Bronchial epithelial cell (primary cell): Measurements from ENCODE around the gene TBC1D22A. TPM values are rescaled to one million over a fixed set of nuclear protein-coding genes. Genes with fewer than 3 reads are reported as not detected.
"Not testable (repeated sequence)": the region's sequence is repeated elsewhere in the genome, so short reads cannot be mapped to it uniquely, and the experiment has no call there.

Experiments used
- DNase-seq: peaks from one replicate; pipeline ENCODE4 v3.0.0-alpha.2; 2010; ENCODE audit warnings: low read depth
- FAIRE-seq: peaks from 2 replicates; lab custom pipeline; 2011; peaks lifted over from hg19 to GRCh38; lab: Jason Lieb, UNC
- H3K27me3 ChIP-seq: 2 replicates; pipeline ENCODE4 v1.5.1; 2011; ENCODE audit warnings: low read length; ENCODE audit not compliant: control insufficient read depth, insufficient read depth
- H3K36me3 ChIP-seq: 2 replicates; pipeline ENCODE4 v1.5.1; 2011; ENCODE audit warnings: low read length; ENCODE audit not compliant: control insufficient read depth, insufficient read depth
- H3K4me3 ChIP-seq: 2 replicates; pipeline ENCODE4 v1.5.1; 2011; ENCODE audit warnings: mild to moderate bottlenecking, low read depth, low read length, control low read depth
- CTCF ChIP-seq: IDR thresholded peaks from 2 replicates; pipeline ENCODE4 v1.5.1; 2011; ENCODE audit warnings: mild to moderate bottlenecking, moderate library complexity, low read length, control low read depth, inconsistent platforms; ENCODE audit not compliant: insufficient read depth, severe bottlenecking
- total RNA-seq: library from RNA; depleted of rRNA; stranded (reverse); fragments of >200 nt; gene quantifications from 2 replicates; pipeline ENCODE4 v1.2.1, GENCODE V29; 2014

TBC1D22A gene
- total RNA-seq, 1 donor from 2014 or later, result 10.0 TPM

DNA sequence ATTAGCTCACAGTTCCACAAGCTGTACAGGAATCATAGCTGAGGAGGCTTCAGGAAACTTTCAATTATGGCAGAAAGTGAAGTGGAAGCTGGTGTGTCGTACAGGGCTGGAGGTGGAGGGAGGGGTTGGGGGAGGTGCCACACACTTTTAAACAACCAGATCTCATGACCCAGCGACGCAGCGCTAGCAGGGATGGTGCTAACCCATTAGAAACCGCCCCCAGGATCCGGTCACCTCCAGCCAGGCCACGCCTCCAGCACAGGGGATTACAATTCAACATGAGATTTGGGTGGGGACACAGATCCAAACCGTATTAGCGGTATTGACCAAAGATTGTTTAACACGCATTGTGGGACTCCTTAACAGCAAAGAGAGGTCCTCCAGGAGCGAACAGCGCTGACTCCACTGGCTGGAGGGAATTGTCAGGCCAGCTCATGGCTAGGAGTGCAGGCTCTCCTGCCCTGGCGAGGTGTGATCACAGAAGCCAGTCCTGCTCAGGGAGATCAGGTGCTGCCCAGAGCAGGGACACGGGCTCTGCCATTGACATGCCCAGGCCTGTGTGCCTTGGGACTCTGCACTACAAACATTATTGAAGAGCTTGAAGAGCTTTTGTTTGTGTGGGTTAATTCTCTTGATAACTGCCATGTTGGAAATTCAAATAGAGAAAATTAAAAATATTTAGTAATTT, 215.3 kb downstream of the TBC1D22A start:
- DNase-seq (peak; percentile 57), FAIRE-seq (no peak)
- H3K4me3 ChIP-seq, result no peak overlapping the region
- peaks cover 9% of the 10 kb centered on the region for H3K36me3 ChIP-seq
- no peaks in the 10 kb centered on the region for H3K27me3 ChIP-seq
- no peak for TF ChIP-seq CTCF

GRCh38 chr22:46978668-46979067, 216.2 kb downstream of the TBC1D22A start:
- not testable (repeated sequence) for DNase-seq, H3K27me3 ChIP-seq, H3K4me3 ChIP-seq, FAIRE-seq, H3K36me3 ChIP-seq

DNA sequence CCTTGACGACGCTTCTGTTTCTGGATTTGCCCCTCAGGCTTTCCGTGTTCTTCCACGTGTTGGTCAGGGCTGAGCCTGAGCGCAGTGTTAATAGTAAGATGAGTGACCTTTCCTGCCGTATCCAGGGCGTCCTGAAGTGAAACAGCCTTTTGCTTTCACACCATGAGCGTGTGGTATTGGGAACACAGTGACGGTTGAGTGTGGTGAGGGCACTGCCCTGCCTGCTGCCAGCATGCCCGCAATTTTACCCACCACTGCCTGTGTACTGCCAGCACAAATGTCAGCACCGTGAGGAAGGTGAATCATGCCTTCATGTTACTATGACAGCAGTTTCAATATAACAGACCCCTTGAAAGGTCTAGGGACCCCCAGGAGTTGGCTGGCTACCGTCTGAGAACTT, 217.1 kb downstream of the TBC1D22A start:
- no peak overlapping the region for H3K4me3 ChIP-seq
- peaks cover 5% of the 10 kb centered on the region for H3K36me3 ChIP-seq
- FAIRE-seq (peak; percentile 64), DNase-seq (no peak)
- TF ChIP-seq CTCF, result no peak
- H3K27me3 ChIP-seq, result no peaks in the 10 kb centered on the region

DNA sequence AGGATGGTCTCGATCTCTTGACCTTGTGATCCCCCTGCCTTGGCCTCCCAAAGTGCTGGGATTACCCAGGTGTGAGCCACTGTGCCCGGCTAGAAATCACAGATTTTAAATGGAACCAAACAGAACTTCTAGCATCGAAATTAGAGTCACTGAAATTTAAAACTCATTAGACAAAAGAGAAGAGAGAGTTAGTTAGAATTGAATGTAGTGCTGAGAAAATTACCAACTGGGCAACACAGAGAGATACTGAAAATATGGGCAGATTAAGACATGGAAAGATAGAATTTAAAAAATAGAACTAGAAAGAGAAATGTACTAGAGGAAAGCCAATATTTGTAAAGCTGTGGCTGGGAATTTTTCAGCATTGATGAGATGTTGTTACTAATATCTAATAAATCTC, 217.9 kb downstream of the TBC1D22A start:
- Histone ChIP-seq H3K36me3 (peaks cover 2% of the 10 kb centered on the region), H3K4me3 (no peak overlapping the region), H3K27me3 (no peaks in the 10 kb centered on the region)
- FAIRE-seq (no peak), DNase-seq (no peak)
- no peak for TF ChIP-seq CTCF

DNA sequence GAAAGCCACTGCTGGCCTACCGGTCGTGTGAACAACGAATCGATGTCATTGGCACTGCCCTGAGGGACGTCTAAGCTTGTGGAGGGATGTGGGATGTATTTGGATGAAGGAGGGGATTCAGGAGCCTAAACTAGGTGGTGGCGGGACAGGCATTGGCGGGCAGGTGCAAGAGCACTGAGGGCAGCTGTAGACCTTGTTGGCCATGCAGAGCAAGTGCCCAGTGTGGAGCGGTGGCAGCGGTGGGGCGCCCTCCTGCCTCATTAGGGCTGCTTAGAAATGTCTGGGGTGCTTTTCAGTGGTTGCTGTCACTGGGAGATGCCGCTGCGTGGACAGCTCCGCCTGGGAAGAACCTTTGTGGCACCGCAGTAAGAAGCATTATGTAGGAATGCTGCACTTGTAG, 220.2 kb downstream of the TBC1D22A start:
- TF ChIP-seq CTCF, result no peak
- no peak overlapping the region for H3K4me3 ChIP-seq
- no peak for FAIRE-seq

DNA sequence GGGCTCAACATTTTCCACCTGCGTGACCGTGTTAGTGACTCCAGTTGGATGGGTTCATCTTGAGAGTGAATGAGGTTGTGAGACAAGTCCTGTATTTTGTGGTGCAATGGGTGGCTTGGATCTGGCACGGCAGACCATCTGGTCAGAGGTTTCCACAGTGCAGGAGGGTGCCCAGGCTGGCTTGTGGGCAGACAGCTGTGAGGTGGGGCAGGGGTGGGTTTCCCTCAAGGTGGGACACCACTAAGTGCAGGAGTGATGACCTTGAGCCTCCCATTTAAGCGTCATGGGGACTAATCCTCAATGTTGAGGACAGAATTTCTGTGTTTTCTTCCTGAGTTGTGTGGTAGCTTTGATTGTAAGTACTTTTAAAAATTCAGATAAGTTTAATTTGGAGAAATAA, 220.6 kb downstream of the TBC1D22A start:
- TF ChIP-seq CTCF, result no peak
- Histone ChIP-seq H3K27me3 (no peaks in the 10 kb centered on the region), H3K36me3 (peaks cover 2% of the 10 kb centered on the region), H3K4me3 (no peak overlapping the region)
- DNase-seq (no peak), FAIRE-seq (no peak)

More for the DNA sequence above, 220.2 kb downstream of the TBC1D22A start:
- no peak for DNase-seq
- peaks cover 2% of the 10 kb centered on the region for H3K36me3 ChIP-seq
- H3K27me3 ChIP-seq, result no peaks in the 10 kb centered on the region
